Breast epithelium (tissue), 3 donors: ENCODE data around the gene DPYD.

Source experiments
- POLR2A ChIP-seq: fragments of 450-650 bp; IDR thresholded peaks from one replicate; pipeline ENCODE4 v1.6.1; 2016; ENCODE audit warnings: antibody characterized with exemption, mild to moderate bottlenecking, moderate library complexity
- POLR2AphosphoS5 ChIP-seq, 3 donors: sonication (generic); formaldehyde crosslinking; IDR thresholded peaks; one replicate each; pipeline ENCODE4 v1.6.1; 2017; ENCODE audit warnings: antibody characterized with exemption in 3 of 3
- TF ChIP-seq, protein P1 (sequence below), 3 donors: fragments of 450-650 bp; IDR thresholded peaks; one replicate each; pipeline ENCODE4 v1.5.1; 2016 to 2017; ENCODE audit warnings: antibody characterized with exemption in 3 of 3, mild to moderate bottlenecking in 3 of 3, moderate library complexity in 3 of 3

DNA sequence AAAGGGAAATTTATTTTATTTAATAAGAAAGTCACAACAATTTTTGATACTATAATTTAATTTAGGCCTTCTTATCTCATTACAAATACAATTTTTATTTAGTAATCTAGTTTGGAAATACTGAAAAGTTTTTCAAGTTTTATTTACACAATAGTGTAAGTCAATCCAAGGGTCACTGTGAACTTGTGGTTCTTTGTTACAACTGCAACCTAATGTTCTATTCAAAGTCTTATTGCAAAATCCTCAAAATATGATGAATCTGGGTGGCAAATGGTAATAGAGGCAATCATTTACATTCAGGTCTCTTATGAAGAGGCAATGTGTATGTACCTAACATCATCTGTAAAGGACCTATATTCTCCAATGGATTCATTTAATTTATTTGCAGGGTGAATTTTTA, 421.2 kb downstream of the DPYD start:
- TF ChIP-seq, protein P1, sequence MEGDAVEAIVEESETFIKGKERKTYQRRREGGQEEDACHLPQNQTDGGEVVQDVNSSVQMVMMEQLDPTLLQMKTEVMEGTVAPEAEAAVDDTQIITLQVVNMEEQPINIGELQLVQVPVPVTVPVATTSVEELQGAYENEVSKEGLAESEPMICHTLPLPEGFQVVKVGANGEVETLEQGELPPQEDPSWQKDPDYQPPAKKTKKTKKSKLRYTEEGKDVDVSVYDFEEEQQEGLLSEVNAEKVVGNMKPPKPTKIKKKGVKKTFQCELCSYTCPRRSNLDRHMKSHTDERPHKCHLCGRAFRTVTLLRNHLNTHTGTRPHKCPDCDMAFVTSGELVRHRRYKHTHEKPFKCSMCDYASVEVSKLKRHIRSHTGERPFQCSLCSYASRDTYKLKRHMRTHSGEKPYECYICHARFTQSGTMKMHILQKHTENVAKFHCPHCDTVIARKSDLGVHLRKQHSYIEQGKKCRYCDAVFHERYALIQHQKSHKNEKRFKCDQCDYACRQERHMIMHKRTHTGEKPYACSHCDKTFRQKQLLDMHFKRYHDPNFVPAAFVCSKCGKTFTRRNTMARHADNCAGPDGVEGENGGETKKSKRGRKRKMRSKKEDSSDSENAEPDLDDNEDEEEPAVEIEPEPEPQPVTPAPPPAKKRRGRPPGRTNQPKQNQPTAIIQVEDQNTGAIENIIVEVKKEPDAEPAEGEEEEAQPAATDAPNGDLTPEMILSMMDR (IDR thresholded peaks at IDR 0.05): no peak
- TF ChIP-seq POLR2A (no peak), POLR2AphosphoS5 (IDR thresholded peaks at IDR 0.05) (no peak)
